ENCODE results near the gene XRN2.

XRN2 gene

DNA sequence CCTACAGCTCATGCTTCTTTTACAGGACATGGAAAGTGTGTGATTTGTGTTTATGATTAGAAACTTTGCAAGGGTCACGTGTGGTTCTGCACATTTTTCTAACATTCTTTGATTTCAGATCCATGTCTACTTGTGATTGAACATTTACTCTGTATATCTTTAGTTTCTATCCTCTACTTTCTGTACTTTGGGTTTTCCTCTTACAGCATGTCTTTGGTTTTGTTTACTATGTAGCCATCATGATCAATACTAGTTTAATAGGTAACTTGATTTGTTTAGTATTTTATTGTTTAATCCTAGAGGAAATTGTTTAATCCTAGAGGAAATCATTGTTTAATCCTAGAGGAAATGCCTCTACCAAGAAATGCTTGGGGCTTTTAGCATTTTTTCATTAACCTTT is 41.8 kb downstream of the XRN2 start:
- TF ChIP-seq, protein P1, sequence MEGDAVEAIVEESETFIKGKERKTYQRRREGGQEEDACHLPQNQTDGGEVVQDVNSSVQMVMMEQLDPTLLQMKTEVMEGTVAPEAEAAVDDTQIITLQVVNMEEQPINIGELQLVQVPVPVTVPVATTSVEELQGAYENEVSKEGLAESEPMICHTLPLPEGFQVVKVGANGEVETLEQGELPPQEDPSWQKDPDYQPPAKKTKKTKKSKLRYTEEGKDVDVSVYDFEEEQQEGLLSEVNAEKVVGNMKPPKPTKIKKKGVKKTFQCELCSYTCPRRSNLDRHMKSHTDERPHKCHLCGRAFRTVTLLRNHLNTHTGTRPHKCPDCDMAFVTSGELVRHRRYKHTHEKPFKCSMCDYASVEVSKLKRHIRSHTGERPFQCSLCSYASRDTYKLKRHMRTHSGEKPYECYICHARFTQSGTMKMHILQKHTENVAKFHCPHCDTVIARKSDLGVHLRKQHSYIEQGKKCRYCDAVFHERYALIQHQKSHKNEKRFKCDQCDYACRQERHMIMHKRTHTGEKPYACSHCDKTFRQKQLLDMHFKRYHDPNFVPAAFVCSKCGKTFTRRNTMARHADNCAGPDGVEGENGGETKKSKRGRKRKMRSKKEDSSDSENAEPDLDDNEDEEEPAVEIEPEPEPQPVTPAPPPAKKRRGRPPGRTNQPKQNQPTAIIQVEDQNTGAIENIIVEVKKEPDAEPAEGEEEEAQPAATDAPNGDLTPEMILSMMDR (IDR thresholded peaks at IDR 0.05; ENCODE audit: low read depth, low read length), result no peak
- H3K4me3 ChIP-seq (ENCODE audit: low read depth, low read length), result no peak overlapping the region

DNA sequence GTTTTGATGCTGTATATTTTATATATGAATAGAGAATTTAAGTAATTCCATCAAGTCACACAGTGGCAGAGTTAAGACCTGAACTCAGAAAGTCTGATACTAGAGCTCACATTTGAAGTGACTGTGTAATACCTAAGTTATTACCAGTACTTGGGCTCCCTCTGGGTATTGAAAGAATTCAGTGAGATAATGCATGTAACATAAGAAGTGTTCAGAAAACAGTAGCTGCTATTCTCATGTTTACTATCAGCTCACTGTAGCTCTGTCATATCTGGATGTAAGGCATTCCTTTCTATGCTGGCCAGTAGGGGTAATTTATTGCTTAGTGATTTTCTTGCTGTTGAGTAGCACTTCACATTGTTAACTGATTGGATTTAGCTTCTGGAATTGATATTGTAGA is 49.6 kb downstream of the XRN2 start:
- TF ChIP-seq, protein P1 (IDR thresholded peaks at IDR 0.05; ENCODE audit: low read depth, low read length), result no peak
- no peak overlapping the region for H3K4me3 ChIP-seq (ENCODE audit: low read depth, low read length)

DNA sequence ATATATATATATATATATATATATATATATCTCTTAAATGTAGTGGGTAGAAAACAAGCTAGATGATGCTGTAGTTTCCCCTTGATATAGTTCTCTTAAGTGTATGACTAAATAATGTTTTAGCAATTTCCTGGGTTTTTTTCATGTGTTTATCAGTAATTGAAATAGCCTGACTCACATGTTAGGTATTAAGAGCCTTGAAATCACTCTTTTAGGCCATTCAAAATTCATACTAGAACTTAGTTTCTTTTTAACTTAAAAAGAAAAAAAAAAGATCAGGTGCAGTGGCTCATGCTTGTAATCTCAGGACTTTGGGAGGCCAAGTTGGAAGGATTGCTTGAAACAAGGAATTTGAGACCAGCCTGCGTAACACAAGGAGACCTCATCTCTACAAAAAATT is 50.1 kb downstream of the XRN2 start:
- no peak overlapping the region for H3K4me3 ChIP-seq (ENCODE audit: low read depth, low read length)
- TF ChIP-seq, protein P1 (IDR thresholded peaks at IDR 0.05; ENCODE audit: low read depth, low read length), result no peak

DNA sequence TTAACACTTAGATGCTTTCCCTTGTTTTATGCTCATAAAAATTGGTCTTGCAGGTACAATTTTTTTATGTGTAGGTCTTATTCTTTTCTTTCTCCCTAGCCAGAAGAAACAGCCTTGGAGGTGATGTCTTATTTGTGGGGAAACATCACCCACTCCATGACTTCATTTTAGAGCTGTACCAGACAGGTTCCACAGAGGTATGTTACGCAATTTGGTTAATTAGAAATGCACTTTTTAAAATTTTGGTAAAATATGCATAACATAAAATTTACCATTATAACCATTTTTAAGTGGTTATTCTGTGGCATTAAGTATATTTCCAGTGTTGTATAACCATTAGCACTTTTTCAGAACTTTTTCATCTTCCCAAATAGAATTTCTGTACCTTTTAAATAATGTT is 52.9 kb downstream of the XRN2 start:
- TF ChIP-seq, protein P1 (IDR thresholded peaks at IDR 0.05; ENCODE audit: low read depth, low read length), result no peak
- no peak overlapping the region for H3K4me3 ChIP-seq (ENCODE audit: low read depth, low read length)

DNA sequence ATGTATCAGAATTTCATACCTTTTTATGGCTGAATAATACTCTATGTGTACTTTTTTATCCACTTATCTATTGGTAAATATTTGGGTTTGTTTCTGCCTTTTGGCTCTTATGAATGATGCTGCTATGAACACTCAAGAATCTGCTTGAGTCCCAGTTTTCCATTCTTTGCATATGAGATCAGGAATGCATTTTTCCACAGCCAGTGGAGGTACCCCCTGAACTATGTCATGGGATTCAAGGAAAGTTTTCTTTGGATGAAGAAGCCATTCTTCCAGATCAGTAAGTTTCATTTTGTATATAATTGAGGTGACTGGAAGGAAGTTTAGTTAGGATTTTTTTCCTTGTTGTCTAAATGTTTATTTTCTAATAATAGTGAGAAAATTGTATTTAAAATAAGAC is 53.3 kb downstream of the XRN2 start:
- no peak overlapping the region for H3K4me3 ChIP-seq (ENCODE audit: low read depth, low read length)
- TF ChIP-seq, protein P1 (IDR thresholded peaks at IDR 0.05; ENCODE audit: low read depth, low read length), result no peak

DNA sequence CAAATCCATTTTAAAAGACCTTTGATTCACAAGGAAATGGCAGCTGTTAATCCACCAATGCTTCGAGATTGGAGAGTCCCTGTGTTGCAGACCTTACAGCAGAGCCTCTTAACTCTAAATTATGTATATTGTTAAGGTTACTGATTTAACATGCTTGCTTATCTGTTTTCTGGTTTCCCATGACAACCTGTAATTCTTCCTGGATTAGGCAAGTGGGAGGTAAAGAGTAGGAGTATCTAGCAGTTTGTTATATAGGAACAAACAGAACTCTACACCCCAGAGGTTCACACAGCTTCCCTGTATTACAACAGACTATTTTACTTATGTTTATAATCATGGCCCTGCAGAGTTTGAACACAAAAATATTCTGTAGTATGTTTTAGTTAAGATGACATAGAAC is 54.7 kb downstream of the XRN2 start:
- no peak overlapping the region for H3K4me3 ChIP-seq (ENCODE audit: low read depth, low read length)
- TF ChIP-seq, protein P1 (IDR thresholded peaks at IDR 0.05; ENCODE audit: low read depth, low read length), result no peak

DNA sequence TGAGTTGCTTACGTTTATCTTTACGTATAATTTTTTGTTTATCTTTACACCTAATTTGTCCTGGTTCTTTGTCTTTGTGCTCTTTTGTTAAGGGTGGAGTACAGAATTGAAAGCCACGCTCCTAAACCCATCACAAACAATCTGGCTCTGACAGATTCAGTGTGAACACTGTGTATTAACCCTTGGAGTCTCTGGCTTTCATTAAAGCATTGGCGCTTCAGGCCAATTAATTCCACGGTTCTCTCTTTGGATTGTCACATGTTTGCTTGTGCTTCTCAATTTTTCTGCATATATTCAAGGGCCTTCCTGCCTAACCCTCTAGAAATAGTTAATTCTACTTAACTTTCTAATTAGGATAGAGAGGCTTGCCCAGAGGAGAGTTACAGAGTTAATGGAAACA is 55.6 kb downstream of the XRN2 start:
- no peak overlapping the region for H3K4me3 ChIP-seq (ENCODE audit: low read depth, low read length)
- TF ChIP-seq, protein P1 (IDR thresholded peaks at IDR 0.05; ENCODE audit: low read depth, low read length), result no peak

Measured in WI38 (cell line).